Adipocyte (in vitro differentiated cells): ENCODE results near the gene OR1A1.
"Not testable (repeated sequence)": the region's sequence is repeated elsewhere in the genome, so short reads cannot be mapped to it uniquely, and the experiment has no call there.

Experiments
- DNase-seq: peaks from one replicate; pipeline ENCODE4 v3.0.0-alpha.2; 2015; ENCODE audit warnings: low read depth
- H3K27me3 ChIP-seq: replicated peaks from 2 replicates; pipeline ENCODE4 v1.7.0; 2013; ENCODE audit warnings: mild to moderate bottlenecking, low read length, moderate library complexity; ENCODE audit not compliant: control insufficient read depth, insufficient read depth
- H3K36me3 ChIP-seq: 2 replicates; pipeline ENCODE4 v1.7.0; 2013; ENCODE audit warnings: low read length, mild to moderate bottlenecking, moderate library complexity; ENCODE audit not compliant: control insufficient read depth, insufficient read depth, severe bottlenecking
- H3K4me1 ChIP-seq: 2 replicates; pipeline ENCODE4 v1.7.0; 2013; ENCODE audit warnings: mild to moderate bottlenecking, low read length, moderate library complexity; ENCODE audit not compliant: control insufficient read depth, insufficient read depth
- H3K4me3 ChIP-seq: 2 replicates; pipeline ENCODE4 v1.7.0; 2013; ENCODE audit warnings: mild to moderate bottlenecking, low read length, moderate library complexity
- H3K9ac ChIP-seq: 2 replicates; pipeline ENCODE4 v1.7.0; 2013; ENCODE audit warnings: mild to moderate bottlenecking, low read length, moderate library complexity
- H3K9me3 ChIP-seq: 2 replicates; pipeline ENCODE4 v1.7.0; 2013; ENCODE audit warnings: mild to moderate bottlenecking, low read length, moderate library complexity; ENCODE audit not compliant: control insufficient read depth

The OR1A1 gene

DNA sequence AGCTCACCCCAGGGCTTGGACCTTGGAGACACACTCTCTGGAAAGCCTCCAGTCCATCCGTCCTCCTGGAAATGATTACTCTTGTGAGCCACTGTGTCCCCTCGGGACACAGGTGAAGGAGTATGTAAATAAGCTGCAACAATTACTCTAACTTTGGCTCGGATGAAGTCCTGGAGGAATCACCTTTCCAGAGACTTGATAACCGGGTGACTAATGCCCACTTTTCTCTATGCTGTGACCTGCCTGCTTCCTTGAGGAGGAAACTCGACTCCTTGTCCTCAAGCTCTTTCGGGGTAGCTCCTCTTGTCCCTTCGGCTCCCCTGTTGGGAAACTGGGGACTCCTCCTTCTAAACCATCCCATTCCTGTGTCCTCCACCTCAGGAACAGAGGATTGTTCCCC, at the start of gene OR1A1:
Gene OR1A1, plus strand, starts transcription at position 301 of the 400 bp plus-strand sequence. CDS start 7,954 bp downstream, outside the sequence.
- no peak for DNase-seq
- Histone ChIP-seq H3K9me3 (peaks cover 5% of the 10 kb centered on the region), H3K4me3 (no peak within 1 kb of the TSS), H3K4me1 (no peaks in the 10 kb centered on the region), H3K9ac (no peak within 1 kb of the TSS), H3K36me3 (no peaks in the 10 kb centered on the region), H3K27me3 (no peaks in the 10 kb centered on the region)

- H3K36me3 ChIP-seq: no peaks in the 10 kb centered on the region
- no peaks in the 10 kb centered on the region for H3K9me3 ChIP-seq
- H3K27me3 ChIP-seq: no peaks in the 10 kb centered on the region
- H3K9ac ChIP-seq: no peak overlapping the region
- DNase-seq: no peak
- H3K4me3 ChIP-seq: no peak overlapping the region
- H3K4me1 ChIP-seq: no peaks in the 10 kb centered on the region
Observed at GRCh38 chr17:3167574-3167973, 39.9 kb upstream of the OR1A1 start.

- Histone ChIP-seq H3K4me3 (no peak overlapping the region), H3K4me1 (no peaks in the 10 kb centered on the region), H3K9me3 (no peaks in the 10 kb centered on the region), H3K36me3 (no peaks in the 10 kb centered on the region), H3K9ac (no peak overlapping the region), H3K27me3 (no peaks in the 10 kb centered on the region)
- no peak for DNase-seq
Observed at GRCh38 chr17:3189961-3190360, 17.5 kb upstream of the OR1A1 start.

DNA sequence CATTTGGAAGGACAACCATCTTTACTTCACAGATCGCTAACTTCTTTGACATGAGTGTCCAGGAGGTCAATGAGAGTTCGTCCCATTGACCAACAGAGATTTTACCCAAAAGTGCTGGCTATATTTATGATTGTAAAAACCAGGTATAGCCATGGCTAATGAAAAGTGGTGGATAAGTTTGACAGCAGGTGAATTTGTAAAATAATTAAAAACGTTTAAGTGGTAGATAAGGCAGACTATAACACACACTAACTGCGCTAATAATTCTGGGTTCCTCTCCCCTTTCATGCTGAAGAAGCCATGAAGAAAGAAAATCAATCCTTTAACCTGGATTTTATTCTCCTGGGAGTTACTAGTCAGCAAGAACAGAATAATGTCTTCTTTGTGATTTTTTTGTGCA, 10.2 kb upstream of the OR1A1 start, which contains the start of gene OR1A2:
Gene OR1A2, plus strand, starts transcription at position 301 of the 400 bp plus-strand sequence. Its CDS starts 0 bp downstream, at position 301.
- no peaks in the 10 kb centered on the region for H3K27me3 ChIP-seq
- DNase-seq: no peak
- H3K9me3 ChIP-seq: peaks cover 7% of the 10 kb centered on the region
- H3K4me3 ChIP-seq: no peak within 1 kb of the TSS
- H3K9ac ChIP-seq: no peak within 1 kb of the TSS
- no peaks in the 10 kb centered on the region for H3K36me3 ChIP-seq
- no peaks in the 10 kb centered on the region for H3K4me1 ChIP-seq

GRCh38 chr17:3208484-3208883, 1.0 kb downstream of the OR1A1 start:
- Histone ChIP-seq H3K36me3 (no peaks in the 10 kb centered on the region), H3K27me3 (no peaks in the 10 kb centered on the region), H3K4me3 (no peak overlapping the region), H3K9ac (no peak overlapping the region), H3K4me1 (no peaks in the 10 kb centered on the region), H3K9me3 (peaks cover 5% of the 10 kb centered on the region)
- no peak for DNase-seq

GRCh38 chr17:3213001-3213400, 5.5 kb downstream of the OR1A1 start:
- no peak overlapping the region for H3K4me3 ChIP-seq
- no peak for DNase-seq
- H3K36me3 ChIP-seq: no peaks in the 10 kb centered on the region
- no peaks in the 10 kb centered on the region for H3K9me3 ChIP-seq
- no peaks in the 10 kb centered on the region for H3K4me1 ChIP-seq
- H3K27me3 ChIP-seq: no peaks in the 10 kb centered on the region
- H3K9ac ChIP-seq: no peak overlapping the region

GRCh38 chr17:3213587-3213986, 6.1 kb downstream of the OR1A1 start:
- no peaks in the 10 kb centered on the region for H3K27me3 ChIP-seq
- H3K9me3 ChIP-seq: no peaks in the 10 kb centered on the region
- no peaks in the 10 kb centered on the region for H3K36me3 ChIP-seq
- H3K4me1 ChIP-seq: no peaks in the 10 kb centered on the region
- H3K9ac ChIP-seq: no peak overlapping the region
- no peak overlapping the region for H3K4me3 ChIP-seq
- DNase-seq: no peak

DNA sequence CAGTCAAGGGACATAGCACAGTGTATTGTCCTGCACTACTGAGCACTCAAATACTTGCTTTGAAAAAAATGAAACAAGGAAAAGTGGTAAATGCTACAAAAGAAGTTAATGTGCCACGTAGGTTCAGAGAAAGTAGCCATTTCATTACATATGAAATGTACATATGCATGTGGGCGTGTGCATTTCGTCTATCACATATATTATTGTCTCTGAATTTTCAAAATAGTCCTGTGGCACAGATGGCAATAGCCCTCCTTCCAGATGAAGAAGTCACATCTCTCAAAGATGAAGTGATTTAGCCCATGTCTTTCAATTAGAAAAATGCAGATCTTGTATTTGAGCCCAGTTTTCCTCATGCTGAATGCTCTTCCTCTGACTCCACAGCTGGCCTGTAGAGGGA, 12.5 kb downstream of the OR1A1 start:
- H3K27me3 ChIP-seq, H3K4me1 ChIP-seq, H3K4me3 ChIP-seq, H3K36me3 ChIP-seq, H3K9ac ChIP-seq, DNase-seq, H3K9me3 ChIP-seq: not testable (repeated sequence)

DNA sequence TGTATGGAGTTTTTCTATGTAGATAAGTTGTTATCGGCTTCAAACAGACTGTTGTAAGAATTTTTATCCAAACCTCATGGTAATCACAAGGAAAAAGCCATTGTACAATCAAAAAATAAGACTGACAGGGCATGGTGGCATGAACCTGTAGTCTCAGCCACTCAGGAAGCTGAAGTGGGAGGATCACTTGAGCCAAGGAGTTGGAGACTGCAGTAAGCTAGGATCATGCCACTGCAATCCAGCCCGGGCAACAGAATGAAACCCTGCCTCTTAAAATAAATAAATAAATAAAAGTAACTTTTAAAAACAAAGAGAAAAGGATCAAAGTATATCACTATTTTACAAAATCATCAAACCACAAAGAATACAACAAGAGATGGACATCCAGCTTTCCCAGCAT, 14.4 kb downstream of the OR1A1 start:
- no peaks in the 10 kb centered on the region for H3K27me3 ChIP-seq
- no peak overlapping the region for H3K9ac ChIP-seq
- no peaks in the 10 kb centered on the region for H3K9me3 ChIP-seq
- no peaks in the 10 kb centered on the region for H3K4me1 ChIP-seq
- H3K4me3 ChIP-seq: no peak overlapping the region
- no peaks in the 10 kb centered on the region for H3K36me3 ChIP-seq
- no peak for DNase-seq

DNA sequence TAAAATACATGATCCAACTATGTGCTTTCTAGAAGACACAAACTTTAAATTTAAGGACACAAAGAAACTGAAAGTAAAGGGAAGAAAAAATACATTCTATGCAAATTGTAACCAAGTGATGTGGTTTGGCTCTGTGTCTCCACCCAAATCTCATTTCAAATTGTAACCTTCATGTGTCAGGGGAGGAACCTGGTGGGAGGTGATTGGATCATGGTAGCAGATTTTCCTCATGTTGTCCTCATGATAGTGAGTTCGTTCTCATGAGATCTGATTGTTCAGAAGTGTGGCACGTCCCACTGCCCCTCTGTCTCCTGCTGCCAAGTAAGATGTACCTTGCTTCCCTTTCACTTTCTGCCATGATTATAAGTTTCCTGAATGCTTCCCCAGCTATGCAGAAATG, 15.0 kb downstream of the OR1A1 start:
- no peaks in the 10 kb centered on the region for H3K9me3 ChIP-seq
- H3K4me1 ChIP-seq: no peaks in the 10 kb centered on the region
- H3K9ac ChIP-seq: no peak overlapping the region
- H3K36me3 ChIP-seq: no peaks in the 10 kb centered on the region
- H3K27me3 ChIP-seq: no peaks in the 10 kb centered on the region
- no peak for DNase-seq
- H3K4me3 ChIP-seq: no peak overlapping the region

DNA sequence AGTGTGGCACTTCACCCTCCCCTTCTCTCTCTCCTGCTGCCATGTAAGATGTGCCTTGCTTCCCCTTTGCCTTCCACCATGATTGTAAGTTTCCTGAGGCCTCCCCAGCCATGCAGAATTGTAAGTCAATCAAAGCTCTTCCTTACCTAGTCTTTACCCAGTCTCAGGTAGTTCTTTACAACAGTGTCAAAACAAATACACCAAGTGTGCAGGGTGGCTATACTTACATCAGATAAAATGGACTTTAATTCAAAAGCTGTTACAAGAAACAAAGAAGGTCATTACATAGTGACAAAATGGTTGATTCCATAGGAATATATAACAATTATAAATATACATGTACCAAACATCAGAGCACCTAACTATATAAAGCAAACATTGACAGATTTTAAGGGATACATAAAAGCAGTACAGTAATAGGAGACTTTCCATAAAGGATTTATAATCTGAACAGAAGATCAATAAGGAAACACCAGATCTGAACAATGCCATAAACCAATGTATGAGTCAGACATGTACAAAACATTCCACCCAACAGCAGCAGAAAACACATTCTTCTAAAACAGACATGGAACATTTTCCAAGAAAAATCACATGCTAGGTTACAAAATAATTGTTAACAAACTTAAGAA, 17.4 kb downstream of the OR1A1 start:
- H3K9ac ChIP-seq, H3K4me3 ChIP-seq, H3K27me3 ChIP-seq, H3K9me3 ChIP-seq, H3K36me3 ChIP-seq, DNase-seq, H3K4me1 ChIP-seq: not testable (repeated sequence)

GRCh38 chr17:3232300-3232699, 24.8 kb downstream of the OR1A1 start:
- not testable (repeated sequence) for H3K9me3 ChIP-seq, H3K9ac ChIP-seq, H3K4me1 ChIP-seq, H3K4me3 ChIP-seq, H3K36me3 ChIP-seq, H3K27me3 ChIP-seq, DNase-seq
